T-helper 1 cell treated with Interleukin-12 subunit alpha and Interleukin-12 subunit beta and Interleukin-4 antibody, amounts not matched to agents 30 ng/mL and 1 ng/mL, for 36 hours (primary cell): ENCODE measurements around the gene PDCD4. TPM values are rescaled to one million over a fixed set of nuclear protein-coding genes. Genes with fewer than 3 reads are reported as not detected.

Source experiments
- intact Hi-C: fragments of 100-400 bp; cut with micrococcal nuclease; formaldehyde crosslinking; loops from one replicate; pipeline ENCODE4 v1.15.1; 2024
- total RNA-seq: library from RNA; stranded (reverse); gene quantifications from 2 replicates; pipeline ENCODE4 v1.2.3, GENCODE V29; 2022

PDCD4 gene
- total RNA-seq, 1 donor from 2014 or later = 89.9 TPM

DNA sequence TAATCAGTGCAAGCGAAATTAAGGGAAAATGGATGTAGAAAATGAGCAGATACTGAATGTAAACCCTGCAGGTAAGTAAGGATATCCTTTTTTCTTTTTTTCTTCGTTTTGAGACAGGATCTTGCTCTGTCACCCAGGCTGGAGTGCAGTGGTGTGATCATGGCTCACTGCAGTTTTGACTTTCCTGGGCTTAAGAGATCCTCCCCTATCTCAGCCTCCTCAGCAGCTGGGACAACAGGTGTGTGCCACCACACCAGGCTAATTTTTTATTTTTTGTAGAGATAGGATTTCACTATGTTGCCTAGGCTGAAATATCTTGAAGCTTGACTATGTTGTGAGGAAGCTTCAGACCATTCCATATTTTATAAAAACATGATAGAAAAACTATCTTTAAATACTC is 4.3 kb downstream of the PDCD4 start:
- intact Hi-C loops = no loop called here

DNA sequence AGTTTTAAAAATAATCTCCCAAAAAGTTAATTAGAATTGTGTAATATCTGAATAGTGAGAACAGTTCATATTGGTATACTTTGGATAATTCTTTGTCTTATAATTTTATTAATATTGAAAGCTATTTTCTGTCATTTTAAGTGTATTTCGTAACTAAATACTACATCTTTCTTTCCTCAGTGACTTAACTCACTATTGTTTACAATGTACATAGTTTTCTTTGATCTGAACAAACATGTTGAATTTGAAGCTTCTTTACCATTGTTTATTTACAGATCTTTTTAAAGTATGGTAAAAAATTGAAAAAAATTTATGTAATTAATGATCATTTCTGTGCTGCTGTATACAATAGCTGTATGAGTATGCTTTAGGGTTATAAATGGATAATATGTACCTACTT is 5.1 kb downstream of the PDCD4 start:
- intact Hi-C loops = no loop called here

GRCh38 chr10:110880012-110880411 is 8.3 kb downstream of the PDCD4 start:
- intact Hi-C loops = no loop called here

DNA sequence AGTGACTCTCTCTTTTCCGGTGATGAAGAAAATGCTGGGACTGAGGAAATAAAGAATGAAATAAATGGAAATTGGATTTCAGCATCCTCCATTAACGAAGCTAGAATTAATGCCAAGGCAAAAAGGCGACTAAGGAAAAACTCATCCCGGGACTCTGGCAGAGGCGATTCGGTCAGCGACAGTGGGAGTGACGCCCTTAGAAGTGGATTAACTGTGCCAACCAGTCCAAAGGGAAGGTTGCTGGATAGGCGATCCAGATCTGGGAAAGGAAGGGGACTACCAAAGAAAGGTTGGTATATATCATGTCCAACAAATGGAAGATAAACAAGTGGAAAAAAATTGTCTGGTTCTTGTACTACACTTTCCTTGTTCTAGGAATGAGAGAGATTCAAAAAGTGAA is 9.5 kb downstream of the PDCD4 start:
- intact Hi-C loops = no loop called here

GRCh38 chr10:110881905-110882304 is 10.2 kb downstream of the PDCD4 start:
- intact Hi-C loops = no loop called here

- intact Hi-C loops = loop anchor here (1.0 kb wide), 3 partner anchors 9 to 20 kb away; no protein-coding TSS in a partner anchor
These were observed 12.2 kb downstream of the PDCD4 start for GRCh38 chr10:110883924-110884323.

- intact Hi-C loops = no loop called here
These were observed 14.4 kb downstream of the PDCD4 start for GRCh38 chr10:110885932-110886674.

DNA sequence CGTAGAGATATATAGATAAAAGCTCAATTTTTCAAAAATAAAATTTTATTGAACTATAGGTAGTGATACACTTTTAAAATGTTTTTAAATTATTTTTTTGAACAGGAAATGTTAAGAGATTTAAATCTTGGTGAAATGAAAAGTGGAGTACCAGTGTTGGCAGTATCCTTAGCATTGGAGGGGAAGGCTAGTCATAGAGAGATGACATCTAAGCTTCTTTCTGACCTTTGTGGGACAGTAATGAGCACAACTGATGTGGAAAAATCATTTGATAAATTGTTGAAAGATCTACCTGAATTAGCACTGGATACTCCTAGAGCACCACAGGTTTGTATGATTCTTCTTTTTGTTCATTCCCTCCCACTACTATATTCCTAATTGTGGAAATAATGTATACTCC is 15.8 kb downstream of the PDCD4 start:
- intact Hi-C loops = no loop called here

DNA sequence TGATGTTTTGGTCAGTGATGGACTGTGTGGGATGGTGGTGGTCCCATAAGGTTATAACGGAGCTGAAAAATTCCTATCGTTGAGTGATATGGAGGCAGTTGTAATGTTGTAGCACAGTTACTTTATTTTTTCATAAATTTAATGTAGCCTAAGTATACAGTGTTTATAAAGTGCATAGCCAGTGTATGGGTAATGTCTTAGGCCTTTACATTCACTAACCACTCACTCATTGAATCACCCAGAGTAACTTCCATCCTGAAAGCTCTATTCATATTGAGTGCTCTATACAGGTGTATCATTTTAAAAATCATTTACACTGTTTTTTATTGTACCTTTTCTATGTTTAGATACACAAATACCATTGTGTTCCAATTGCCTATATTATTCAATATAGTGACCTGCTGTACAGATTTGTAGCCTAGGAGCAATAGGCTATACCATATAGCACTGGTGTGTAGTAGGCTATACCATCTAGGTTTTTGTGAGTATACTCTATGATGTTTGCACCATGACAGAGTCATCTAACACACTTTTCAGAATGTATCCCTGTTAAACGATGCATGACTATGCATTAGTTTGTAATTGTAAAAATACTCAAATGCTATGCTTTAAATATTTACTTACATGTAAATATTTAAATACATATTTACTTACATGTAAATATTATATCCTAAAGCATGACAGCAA is 21.0 kb downstream of the PDCD4 start:
- intact Hi-C loops = loop anchor here (1.0 to 5.0 kb wide), 10 partner anchors 9 to 706 kb away; no protein-coding TSS in a partner anchor

DNA sequence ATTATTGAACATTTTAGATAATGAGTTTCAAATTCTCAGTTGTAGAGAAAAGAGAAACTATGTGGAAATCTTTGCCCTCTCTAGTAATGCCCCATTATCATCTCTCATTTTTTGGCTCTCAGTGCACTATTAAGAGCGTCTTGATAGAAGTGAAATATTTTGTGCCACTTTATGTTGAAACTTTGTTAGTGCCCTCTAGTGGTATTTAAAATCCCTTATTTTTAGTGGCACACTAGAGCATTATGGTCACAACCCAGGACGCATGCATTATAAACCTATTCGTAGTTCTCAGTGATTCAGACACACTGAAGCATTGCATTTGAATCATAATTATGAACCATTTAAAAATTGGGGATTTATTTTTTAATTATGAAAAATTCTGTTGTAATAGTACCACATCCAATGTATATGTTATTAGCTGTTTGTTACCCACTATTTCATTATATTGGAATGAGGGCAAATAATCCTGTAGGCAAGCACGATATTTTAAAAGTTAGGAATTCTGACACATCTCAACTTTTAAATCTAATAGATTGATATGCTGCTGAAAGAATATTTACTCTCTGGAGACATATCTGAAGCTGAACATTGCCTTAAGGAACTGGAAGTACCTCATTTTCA is 21.9 kb downstream of the PDCD4 start:
- intact Hi-C loops = loop anchor here (1.0 to 5.0 kb wide), 10 partner anchors 10 to 705 kb away; no protein-coding TSS in a partner anchor

DNA sequence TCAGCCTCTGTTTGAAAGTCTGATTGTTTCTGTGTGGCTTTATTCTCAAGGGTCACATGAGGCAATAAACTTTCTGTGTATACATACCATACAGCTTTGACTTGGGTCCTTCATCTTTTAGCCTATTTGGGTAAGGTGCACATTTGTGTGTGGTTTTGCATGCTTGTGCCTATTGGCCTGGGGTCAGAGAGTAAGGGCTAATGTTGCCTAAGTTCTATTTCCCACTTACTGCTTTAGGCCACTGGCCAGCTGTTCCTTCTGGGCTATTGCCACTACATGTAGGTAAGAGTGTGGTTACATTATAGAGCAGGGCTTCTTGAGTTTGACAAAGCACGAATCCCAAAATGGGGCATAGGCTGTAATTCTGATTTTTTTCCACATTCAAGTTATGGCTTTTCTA is 25.5 kb downstream of the PDCD4 start:
- intact Hi-C loops = no loop called here

- intact Hi-C loops = no loop called here
These were observed 26.7 kb downstream of the PDCD4 start for GRCh38 chr10:110898391-110898790.

- intact Hi-C loops = no loop called here
These were observed 29.3 kb downstream of the PDCD4 start for GRCh38 chr10:110900983-110901382.

DNA sequence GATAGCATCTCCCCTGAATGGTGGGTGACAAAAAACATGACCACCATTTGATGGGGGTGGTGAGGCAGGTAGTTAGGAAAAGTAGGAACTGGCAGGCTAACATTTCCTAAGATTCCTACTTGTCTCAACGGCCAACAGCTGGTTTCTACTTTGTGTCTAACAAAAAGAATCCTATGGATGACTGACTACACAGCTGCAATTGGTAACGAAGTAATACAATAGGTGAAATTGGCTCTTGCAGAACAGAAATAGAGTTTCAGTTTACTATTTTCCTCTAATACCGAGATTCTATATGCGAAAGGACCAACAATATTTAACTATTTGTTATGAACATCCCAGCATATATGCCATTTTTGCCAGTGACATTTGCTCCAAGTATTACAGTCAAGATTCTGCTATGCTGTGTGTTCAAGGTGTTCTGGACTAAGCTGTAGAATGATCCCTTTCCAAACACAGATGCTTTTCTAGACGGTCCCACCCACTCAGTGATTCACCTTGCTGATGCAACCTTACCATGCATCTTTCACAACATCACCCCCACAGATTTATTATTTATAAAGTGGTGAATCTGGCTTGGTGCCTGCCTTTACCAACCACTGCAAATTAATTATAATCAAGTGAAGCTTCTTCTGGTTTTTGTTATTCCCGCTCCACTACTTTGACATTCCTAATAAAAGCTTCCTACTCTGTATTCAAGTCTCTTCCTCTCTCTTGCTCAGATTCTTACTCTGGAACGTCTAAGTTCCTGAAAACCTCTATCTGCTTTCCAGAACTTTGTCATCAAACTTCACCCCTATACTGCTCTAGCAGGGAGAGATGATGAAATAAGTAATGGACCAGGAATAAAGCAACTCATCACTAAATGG is 30.5 kb downstream of the PDCD4 start:
- intact Hi-C loops = no loop called here

- intact Hi-C loops = no loop called here
These were observed 31.9 kb downstream of the PDCD4 start for GRCh38 chr10:110903280-110904278.

DNA sequence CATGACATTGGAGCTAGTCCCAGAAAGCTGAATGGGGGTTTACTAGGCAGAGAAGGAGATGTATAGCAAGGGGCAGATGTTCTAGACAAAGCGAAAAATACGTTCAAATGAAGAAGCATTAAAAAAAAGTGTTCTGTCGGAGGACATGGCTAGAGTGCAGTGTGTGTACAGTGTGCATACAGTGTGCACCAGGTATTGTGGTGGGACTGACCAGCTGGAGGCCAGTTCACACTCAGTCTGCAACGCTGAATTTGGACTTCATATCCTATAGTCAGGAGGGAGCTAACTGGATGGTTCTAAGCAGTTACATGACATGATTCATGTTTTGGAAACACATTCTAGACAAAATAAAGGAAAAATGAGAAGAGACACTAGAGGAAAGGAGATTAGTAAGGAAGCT is 38.4 kb downstream of the PDCD4 start:
- intact Hi-C loops = no loop called here

- intact Hi-C loops = no loop called here
These were observed 40.6 kb downstream of the PDCD4 start for GRCh38 chr10:110912374-110912773.

DNA sequence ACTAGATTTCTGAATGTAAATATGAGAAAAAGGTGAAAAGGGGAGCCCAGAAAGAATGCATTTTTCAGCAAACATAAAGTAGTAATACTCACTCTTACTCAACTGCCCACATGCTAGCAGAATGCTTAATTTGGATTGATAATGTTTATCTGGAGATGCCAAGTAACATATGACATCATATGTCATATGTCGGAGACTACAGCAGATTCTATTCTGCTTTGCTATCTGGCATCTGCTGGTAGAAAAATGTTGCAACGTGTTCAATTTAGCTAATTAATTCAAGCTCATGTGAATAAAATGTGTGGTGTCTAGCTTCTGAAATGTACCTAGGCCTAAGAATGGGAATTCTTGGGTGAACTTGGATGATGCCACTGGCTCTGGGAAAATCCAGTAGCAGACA is 42.7 kb downstream of the PDCD4 start:
- intact Hi-C loops = no loop called here

DNA sequence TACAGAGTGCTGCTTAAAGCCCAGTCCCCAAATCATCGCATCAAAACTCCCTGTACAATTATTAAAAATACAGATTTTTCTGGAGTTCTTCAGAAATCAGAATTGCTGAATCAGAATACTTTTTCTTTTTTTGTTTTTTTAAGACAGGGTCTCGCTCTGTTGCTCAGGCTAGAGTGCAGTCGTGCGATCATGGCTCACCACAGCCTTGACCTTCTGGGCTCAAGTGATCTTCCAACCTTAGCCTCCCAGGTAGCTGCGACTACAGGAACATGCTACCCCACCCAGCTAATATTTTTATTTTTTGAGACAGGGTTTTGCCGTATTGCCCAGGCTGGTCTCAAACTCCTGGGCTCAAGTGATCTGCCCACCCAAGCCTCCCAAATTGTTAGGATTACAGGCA is 43.3 kb downstream of the PDCD4 start:
- intact Hi-C loops = loop anchor here (5.0 kb wide), 1 partner anchor 993 kb away; the partner anchor contains the start of gene XPNPEP1

- intact Hi-C loops = loop anchor here (5.0 kb wide), 1 partner anchor 993 kb away; the partner anchor contains the start of gene XPNPEP1
These were observed 43.9 kb downstream of the PDCD4 start for GRCh38 chr10:110915600-110915999.
